AG04449 (cell line): ENCODE data around the gene ST6GALNAC6.
"Not testable (repeated sequence)": the region's sequence is repeated elsewhere in the genome, so short reads cannot be mapped to it uniquely, and the experiment has no call there.

Source experiments
- CTCF ChIA-PET: fragments of 350-600 bp; formaldehyde crosslinking; extraction: SDS; loops from one replicate; lab custom pipeline; 2021; ENCODE audit warnings: antibody characterized with exemption; lab: Yijun Ruan, JAX
- POLR2A ChIA-PET: fragments of 400-600, 350-600 bp; formaldehyde crosslinking; extraction: SDS; loops from one replicate; lab custom pipeline; 2020; ENCODE audit warnings: antibody characterized with exemption, inconsistent platforms; lab: Yijun Ruan, JAX
- DNase-seq: peaks from one replicate; pipeline ENCODE4 v3.0.0-alpha.2; 2010; ENCODE audit warnings: low read depth, low spot score
- H3K4me3 ChIP-seq: 2 replicates; pipeline ENCODE4 v1.5.1; 2011; ENCODE audit warnings: low read depth, mild to moderate bottlenecking, control low read depth, low read length
- TF ChIP-seq, protein P1 (sequence below): IDR thresholded peaks from one replicate; pipeline ENCODE4 v1.5.1; 2011; ENCODE audit warnings: mild to moderate bottlenecking, moderate library complexity, low read length, control low read depth, inconsistent platforms; ENCODE audit not compliant: insufficient read depth; ENCODE audit errors: missing control alignments

Gene ST6GALNAC6

DNA sequence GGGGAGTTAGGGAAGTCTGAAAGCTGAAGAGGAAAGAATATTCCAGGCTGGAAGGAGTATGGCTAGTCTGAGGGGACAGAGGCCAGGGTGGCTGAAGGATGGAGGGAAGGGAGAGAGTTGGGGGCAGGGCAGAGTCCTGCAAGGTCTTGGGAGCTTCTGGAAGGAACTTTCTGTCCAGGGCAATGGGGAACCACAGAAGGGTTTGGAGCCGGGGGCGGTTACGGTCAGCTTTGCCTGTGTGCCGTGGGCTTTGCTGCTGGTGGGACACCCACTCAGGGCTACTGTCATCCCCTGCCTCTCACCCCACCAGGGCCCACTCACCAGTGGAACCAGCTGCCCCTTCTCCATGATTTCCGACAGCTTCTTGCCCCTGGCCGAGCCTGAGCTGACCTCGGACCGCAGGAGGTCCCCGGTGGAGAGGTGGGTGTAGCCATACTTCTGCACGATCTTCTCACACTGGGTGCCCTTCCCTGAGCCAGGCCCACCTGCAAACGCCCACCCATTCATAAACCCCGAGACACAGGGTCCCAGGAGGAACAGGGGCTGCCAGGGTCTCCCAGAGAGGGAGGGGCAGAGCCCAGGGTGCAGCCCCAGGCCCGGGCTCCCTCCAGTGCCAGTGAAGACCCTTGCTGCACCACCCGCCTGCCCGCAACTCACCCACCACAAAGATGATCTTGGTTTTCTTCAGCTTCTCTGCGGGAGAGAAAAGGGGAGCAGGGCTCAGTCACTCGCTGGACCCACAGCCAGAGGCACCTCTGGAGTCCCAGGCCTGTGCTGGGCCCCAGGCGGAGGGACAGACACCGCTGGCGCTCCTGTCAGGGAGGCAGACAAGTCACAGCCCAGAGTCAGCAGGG is 26.8 kb downstream of the ST6GALNAC6 start:
- ChIA-PET CTCF (interaction anchor here (0.7 to 8.4 kb wide), 13 partner anchors 9 to 283 kb away, joined by 3 to 128 read pairs (median 5); partner anchors contain the start of genes CDK9, ENG, ST6GALNAC4 and TOR2A), POLR2A (interaction anchor here (0.7 to 1.4 kb wide), 3 partner anchors 21 to 138 kb away, joined by 3 to 4 read pairs (median 3); partner anchors contain the start of genes FPGS and TOR2A)
- no peak overlapping the region for H3K4me3 ChIP-seq
- TF ChIP-seq, protein P1, sequence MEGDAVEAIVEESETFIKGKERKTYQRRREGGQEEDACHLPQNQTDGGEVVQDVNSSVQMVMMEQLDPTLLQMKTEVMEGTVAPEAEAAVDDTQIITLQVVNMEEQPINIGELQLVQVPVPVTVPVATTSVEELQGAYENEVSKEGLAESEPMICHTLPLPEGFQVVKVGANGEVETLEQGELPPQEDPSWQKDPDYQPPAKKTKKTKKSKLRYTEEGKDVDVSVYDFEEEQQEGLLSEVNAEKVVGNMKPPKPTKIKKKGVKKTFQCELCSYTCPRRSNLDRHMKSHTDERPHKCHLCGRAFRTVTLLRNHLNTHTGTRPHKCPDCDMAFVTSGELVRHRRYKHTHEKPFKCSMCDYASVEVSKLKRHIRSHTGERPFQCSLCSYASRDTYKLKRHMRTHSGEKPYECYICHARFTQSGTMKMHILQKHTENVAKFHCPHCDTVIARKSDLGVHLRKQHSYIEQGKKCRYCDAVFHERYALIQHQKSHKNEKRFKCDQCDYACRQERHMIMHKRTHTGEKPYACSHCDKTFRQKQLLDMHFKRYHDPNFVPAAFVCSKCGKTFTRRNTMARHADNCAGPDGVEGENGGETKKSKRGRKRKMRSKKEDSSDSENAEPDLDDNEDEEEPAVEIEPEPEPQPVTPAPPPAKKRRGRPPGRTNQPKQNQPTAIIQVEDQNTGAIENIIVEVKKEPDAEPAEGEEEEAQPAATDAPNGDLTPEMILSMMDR, result no peak
- DNase-seq, result no peak

DNA sequence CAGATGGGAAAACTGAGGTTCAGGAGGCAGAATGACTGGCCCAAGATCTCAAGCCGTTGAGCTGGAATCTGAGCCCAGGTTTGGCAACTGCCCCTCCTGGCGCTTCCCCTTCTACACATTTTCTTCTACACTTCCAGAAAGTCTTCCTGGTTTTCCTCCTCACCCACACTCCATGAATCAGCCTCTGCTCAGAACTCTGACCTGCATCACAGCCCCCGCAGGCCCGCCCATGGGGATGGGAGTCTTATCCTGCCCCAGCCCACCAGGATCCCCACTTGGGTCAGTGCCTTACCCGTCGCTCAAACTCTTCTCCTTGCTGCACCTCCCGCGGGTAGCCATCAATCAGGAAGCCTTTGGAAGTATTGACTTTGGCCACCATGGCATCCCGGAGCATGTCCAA is 27.9 kb downstream of the ST6GALNAC6 start:
- DNase-seq, result no peak
- ChIA-PET CTCF (interaction anchor here (0.6 to 8.4 kb wide), 14 partner anchors 8 to 282 kb away, joined by 3 to 128 read pairs (median 17); partner anchors contain the start of genes CDK9, ENG, ST6GALNAC6 and TOR2A), POLR2A (no interaction called here)
- no peak overlapping the region for H3K4me3 ChIP-seq
- TF ChIP-seq, protein P1, result no peak

DNA sequence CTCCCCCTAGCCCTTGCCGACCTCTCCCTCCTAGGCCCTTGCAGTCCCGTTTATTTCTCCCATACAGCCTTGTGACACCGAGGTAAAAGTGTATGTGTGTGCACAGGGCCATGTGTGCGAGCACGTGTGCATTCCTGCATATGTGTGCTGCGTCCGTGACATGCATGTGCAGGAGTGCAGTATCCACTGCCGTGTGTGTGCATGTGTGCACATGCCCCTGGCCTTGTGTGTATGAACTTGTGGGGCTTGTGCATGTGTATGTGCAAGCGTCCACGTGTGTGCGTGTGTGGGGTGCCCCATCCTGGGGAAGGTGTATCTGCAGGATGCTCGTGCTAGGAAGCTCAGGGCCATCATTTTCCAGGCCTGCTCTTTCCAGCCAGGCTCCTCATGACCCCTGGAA is 28.5 kb downstream of the ST6GALNAC6 start:
- POLR2A ChIA-PET, result no interaction called here
- TF ChIP-seq, protein P1, result no peak
- H3K4me3 ChIP-seq, result no peak overlapping the region
- no peak for DNase-seq
- CTCF ChIA-PET, result interaction anchor here (1.2 to 8.4 kb wide), 21 partner anchors 11 to 282 kb away, joined by 3 to 128 read pairs (median 10); partner anchors contain the start of genes CDK9, ENG, FPGS and ST6GALNAC6

DNA sequence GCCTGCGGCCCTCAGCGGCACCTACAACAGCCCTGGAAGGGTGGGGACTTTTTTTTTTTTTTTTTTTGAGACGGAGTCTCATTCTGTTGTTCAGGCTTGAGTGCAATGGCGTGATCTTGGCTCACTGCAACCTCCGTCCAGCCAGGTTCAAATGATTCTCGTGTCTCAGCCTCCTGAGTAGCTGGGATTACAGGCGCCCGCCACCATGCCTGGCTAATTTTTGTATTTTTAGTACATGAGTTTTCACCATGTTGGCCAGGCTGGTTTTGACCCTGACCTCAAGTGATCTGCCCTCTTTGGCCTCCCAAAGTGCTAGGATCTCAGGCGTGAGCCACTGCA is 29.3 kb downstream of the ST6GALNAC6 start:
- POLR2A ChIA-PET, result interaction anchor here (1.0 to 1.3 kb wide), 2 partner anchors 55 to 135 kb away, joined by 3 to 5 read pairs; partner anchors contain the start of gene TOR2A
- not testable (repeated sequence) for H3K4me3 ChIP-seq, DNase-seq
- CTCF ChIA-PET, result interaction anchor here (0.8 to 8.4 kb wide), 44 partner anchors 11 to 367 kb away, joined by 3 to 128 read pairs (median 6); partner anchors contain the start of genes CDK9, ENG, FPGS and PTRH1

DNA sequence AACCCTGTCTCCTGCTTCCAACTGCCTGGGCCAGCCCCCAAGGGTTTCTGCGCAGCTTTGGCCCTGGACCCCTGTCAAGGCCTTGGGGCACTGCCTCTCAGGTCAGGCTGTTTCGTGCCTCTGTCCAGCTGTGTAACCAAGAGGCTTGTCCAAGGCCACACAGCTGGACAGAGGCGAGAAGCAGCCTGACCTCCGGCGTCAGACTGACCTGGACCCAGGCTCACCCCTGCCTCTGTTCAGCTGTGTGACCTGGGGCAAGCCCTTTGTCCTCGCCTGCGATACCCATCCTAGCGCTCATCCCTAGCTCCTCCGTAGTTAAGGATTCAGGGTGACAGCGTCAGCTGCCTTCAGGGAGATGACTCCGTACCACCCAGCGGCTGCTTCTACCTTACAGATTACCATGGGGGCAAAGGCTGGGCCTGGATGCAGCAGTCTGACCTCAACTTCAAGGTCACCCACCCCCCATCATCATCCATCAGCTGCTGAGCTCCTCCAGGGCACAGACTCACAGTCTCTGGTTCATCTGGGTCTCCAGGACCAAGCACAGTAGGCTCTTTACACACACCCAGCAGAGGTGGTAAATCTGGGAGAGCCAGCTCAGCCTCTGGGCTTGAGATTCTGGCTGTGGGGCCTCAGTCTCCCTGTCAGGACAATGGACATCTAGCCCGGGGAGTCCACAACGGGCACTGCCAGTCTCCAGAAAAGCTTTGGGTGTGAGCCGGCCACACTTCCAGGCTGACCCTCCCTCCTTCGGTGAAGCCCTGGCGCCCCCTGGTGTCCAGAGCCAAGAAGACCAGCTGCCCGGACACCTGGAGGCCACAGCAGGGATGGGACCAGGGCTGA is 29.9 kb downstream of the ST6GALNAC6 start:
- DNase-seq, result no peak
- ChIA-PET CTCF (interaction anchor here (0.6 to 8.4 kb wide), 53 partner anchors 8 to 366 kb away, joined by 3 to 128 read pairs (median 5); partner anchors contain the start of genes CDK9, ENG, FPGS and PTRH1), POLR2A (interaction anchor here (1.0 to 1.3 kb wide), 3 partner anchors 31 to 134 kb away, joined by 3 to 5 read pairs (median 3); partner anchors contain the start of gene TOR2A)
- H3K4me3 ChIP-seq, result no peak overlapping the region
- TF ChIP-seq, protein P1, result peak; percentile 96

DNA sequence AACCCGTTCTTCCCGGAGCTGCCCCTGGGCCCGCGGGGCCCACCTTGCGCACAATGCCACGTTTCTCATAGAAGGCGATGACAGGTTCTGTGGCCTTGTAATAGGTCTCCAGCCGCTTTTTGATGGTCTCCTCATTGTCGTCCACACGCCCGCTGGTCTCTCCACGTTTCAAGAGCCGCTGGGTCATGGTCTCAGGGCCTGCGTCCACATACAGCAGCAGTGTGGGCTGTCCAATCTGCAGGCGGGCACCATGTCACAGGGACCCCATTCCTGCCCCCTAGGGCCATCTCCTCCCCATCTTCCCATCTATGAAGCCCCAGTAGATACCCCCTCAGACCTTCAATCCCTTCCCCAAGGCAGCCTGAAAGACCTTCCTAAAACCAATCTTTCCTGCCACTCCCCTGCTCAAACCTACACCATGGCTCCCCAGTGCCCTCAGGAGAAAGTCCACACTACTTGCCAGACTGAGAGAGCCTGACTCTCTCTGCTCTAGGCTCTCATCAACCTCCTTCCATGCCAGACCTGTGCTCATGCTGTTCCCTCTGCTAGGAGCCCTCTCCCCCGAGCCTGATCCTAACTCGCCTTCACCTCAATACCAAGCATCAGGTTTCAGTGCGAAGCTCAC is 31.0 kb downstream of the ST6GALNAC6 start:
- CTCF ChIA-PET, result interaction anchor here (1.2 to 8.4 kb wide), 15 partner anchors 11 to 279 kb away, joined by 4 to 128 read pairs (median 16); partner anchors contain the start of genes CDK9, ENG, ST6GALNAC4 and ST6GALNAC6
- TF ChIP-seq, protein P1, result no peak
- DNase-seq, result no peak
- H3K4me3 ChIP-seq, result no peak overlapping the region
- POLR2A ChIA-PET, result no interaction called here
